COLO829 (cell line): ENCODE data around the gene COL4A2.
A peak's percentile ranks its signal among the peaks of the same experiment; 100 is the strongest.

Experiments used
- DNase-seq: peaks from one replicate; pipeline ENCODE4 v3.0.0; 2012; ENCODE audit warnings: low spot score

Gene COL4A2

GRCh38 chr13:110557610-110558305, 250.7 kb downstream of the COL4A2 start:
- no peak for DNase-seq

GRCh38 chr13:110559429-110559943, 252.4 kb downstream of the COL4A2 start:
- DNase-seq = no peak

- DNase-seq = no peak
Measured at GRCh38 chr13:110559986-110560385, 252.9 kb downstream of the COL4A2 start.

GRCh38 chr13:110560601-110561343, 253.7 kb downstream of the COL4A2 start:
- DNase-seq = no peak

- DNase-seq = peak; percentile 54
Measured at GRCh38 chr13:110561344-110562035, 254.4 kb downstream of the COL4A2 start, which contains the start of gene RAB20. Gene RAB20, minus strand, starts transcription at chr13:110561722. Its CDS starts 203 bp downstream, at chr13:110561519.

- no peak for DNase-seq
Measured at GRCh38 chr13:110562036-110562597, 255.0 kb downstream of the COL4A2 start.
